ENCODE results near the gene CRYBG1. TPM values are rescaled to one million over a fixed set of nuclear protein-coding genes. Genes with fewer than 3 reads are reported as not detected.

CRYBG1 gene
- total RNA-seq, 1 experiment from 2014 or later, result 2.9 TPM

- ChIA-PET CTCF (no interaction called here), POLR2A (ENCODE audit: low non-redundant PET) (no interaction called here)
- TF ChIP-seq EZH2 (IDR thresholded peaks at IDR 0.05; ENCODE audit: borderline replicate concordance, low read depth, low read length, poor library complexity, severe bottlenecking) (no peak), CTCF (conservative IDR thresholded peaks at IDR 0.05; ENCODE audit: low read depth, low read length) (no peak)
Measured at GRCh38 chr6:106490974-106491373, 130.5 kb downstream of the CRYBG1 start.

GRCh38 chr6:106495014-106495413 lies 134.5 kb downstream of the CRYBG1 start:
- no peaks in the 10 kb centered on the region for H3K36me3 ChIP-seq (ENCODE audit: insufficient read depth, low read length, poor library complexity, severe bottlenecking)
- ChIA-PET POLR2A (ENCODE audit: low non-redundant PET) (no interaction called here), CTCF (no interaction called here)
- no peaks in the 10 kb centered on the region for H3K4me1 ChIP-seq (ENCODE audit: insufficient read depth, low read length, poor library complexity, severe bottlenecking)
- H3K27me3 ChIP-seq (replicated peaks; ENCODE audit: insufficient read depth, low read depth, low read length, poor library complexity), result no peaks in the 10 kb centered on the region
- no peak overlapping the region for H3K4me3 ChIP-seq (ENCODE audit: low read depth, low read length, poor library complexity, severe bottlenecking)
- no peak overlapping the region for H3K27ac ChIP-seq (ENCODE audit: low read depth, low read length, poor library complexity, severe bottlenecking)
- DNase-seq (ENCODE audit: low spot score), result no peak
- TF ChIP-seq CTCF (conservative IDR thresholded peaks at IDR 0.05; ENCODE audit: low read depth, low read length) (no peak), EZH2 (IDR thresholded peaks at IDR 0.05; ENCODE audit: borderline replicate concordance, low read depth, low read length, poor library complexity, severe bottlenecking) (no peak)
- no peaks in the 10 kb centered on the region for H3K9me3 ChIP-seq (ENCODE audit: low read depth, low read length, poor library complexity, severe bottlenecking)
- intact Hi-C loops (cut with micrococcal nuclease; ENCODE audit: unreplicated experiment), result no loop called here
- no TSS peak for BruUV-seq (replicated peaks)

More at GRCh38 chr6:106490974-106491373, 130.5 kb downstream of the CRYBG1 start:
- Histone ChIP-seq H3K27ac (ENCODE audit: low read depth, low read length, poor library complexity, severe bottlenecking) (no peak overlapping the region), H3K9me3 (ENCODE audit: low read depth, low read length, poor library complexity, severe bottlenecking) (no peaks in the 10 kb centered on the region), H3K27me3 (replicated peaks; ENCODE audit: insufficient read depth, low read depth, low read length, poor library complexity) (peaks cover 7% of the 10 kb centered on the region), H3K36me3 (ENCODE audit: insufficient read depth, low read length, poor library complexity, severe bottlenecking) (no peaks in the 10 kb centered on the region), H3K4me1 (ENCODE audit: insufficient read depth, low read length, poor library complexity, severe bottlenecking) (no peaks in the 10 kb centered on the region), H3K4me3 (ENCODE audit: low read depth, low read length, poor library complexity, severe bottlenecking) (no peak overlapping the region)
- no TSS peak for BruUV-seq (replicated peaks)
- intact Hi-C loops (cut with micrococcal nuclease; ENCODE audit: unreplicated experiment), result no loop called here
- no peak for DNase-seq (ENCODE audit: low spot score)

GRCh38 chr6:106496823-106497222 lies 136.3 kb downstream of the CRYBG1 start:
- BruUV-seq (replicated peaks), result no TSS peak

More at GRCh38 chr6:106496823-106497222, 136.3 kb downstream of the CRYBG1 start:
- Histone ChIP-seq H3K9me3 (ENCODE audit: low read depth, low read length, poor library complexity, severe bottlenecking) (no peaks in the 10 kb centered on the region), H3K27ac (ENCODE audit: low read depth, low read length, poor library complexity, severe bottlenecking) (no peak overlapping the region), H3K36me3 (ENCODE audit: insufficient read depth, low read length, poor library complexity, severe bottlenecking) (no peaks in the 10 kb centered on the region), H3K27me3 (replicated peaks; ENCODE audit: insufficient read depth, low read depth, low read length, poor library complexity) (no peaks in the 10 kb centered on the region), H3K4me3 (ENCODE audit: low read depth, low read length, poor library complexity, severe bottlenecking) (no peak overlapping the region), H3K4me1 (ENCODE audit: insufficient read depth, low read length, poor library complexity, severe bottlenecking) (no peaks in the 10 kb centered on the region)
- CTCF ChIA-PET, result no interaction called here
- POLR2A ChIA-PET (ENCODE audit: low non-redundant PET), result no interaction called here
- DNase-seq (ENCODE audit: low spot score), result no peak
- TF ChIP-seq CTCF (conservative IDR thresholded peaks at IDR 0.05; ENCODE audit: low read depth, low read length) (no peak), EZH2 (IDR thresholded peaks at IDR 0.05; ENCODE audit: borderline replicate concordance, low read depth, low read length, poor library complexity, severe bottlenecking) (no peak)
- intact Hi-C loops (cut with micrococcal nuclease; ENCODE audit: unreplicated experiment), result no loop called here

Measured in A673 (cell line).